KOPT-K1 (cell line): Measurements from ENCODE around the gene HIP1.

Experiments
- H3K27ac ChIP-seq: fragments of 200-600 bp; sonication (generic); 2 replicates; pipeline ENCODE4 v1.5.1; 2016; ENCODE audit warnings: antibody characterized with exemption, mild to moderate bottlenecking, low read depth, low read length; ENCODE audit not compliant: poor library complexity, severe bottlenecking
- H3K36me3 ChIP-seq: fragments of 200-600 bp; sonication (generic); 2 replicates; pipeline ENCODE4 v1.5.1; 2017; ENCODE audit warnings: antibody characterized with exemption, mild to moderate bottlenecking, low read length, moderate library complexity; ENCODE audit not compliant: insufficient read depth
- H3K9me3 ChIP-seq: fragments of 200-600 bp; sonication (generic); 2 replicates; pipeline ENCODE4 v1.5.1; 2017; ENCODE audit warnings: antibody characterized with exemption, low read length, mild to moderate bottlenecking; ENCODE audit not compliant: insufficient read depth, poor library complexity, severe bottlenecking

The HIP1 gene

GRCh38 chr7:75756991-75757676 is 18.4 kb upstream of the HIP1 start:
- Histone ChIP-seq H3K9me3 (no peaks in the 10 kb centered on the region), H3K27ac (no peak overlapping the region), H3K36me3 (no peaks in the 10 kb centered on the region)

- H3K36me3 ChIP-seq, result no peaks in the 10 kb centered on the region
- no peak overlapping the region for H3K27ac ChIP-seq
- no peaks in the 10 kb centered on the region for H3K9me3 ChIP-seq
Measured at GRCh38 chr7:75756206-75756990, 17.7 kb upstream of the HIP1 start.

- no peaks in the 10 kb centered on the region for H3K36me3 ChIP-seq
- no peaks in the 10 kb centered on the region for H3K9me3 ChIP-seq
- no peak overlapping the region for H3K27ac ChIP-seq
Measured at GRCh38 chr7:75743455-75743859, 4.7 kb upstream of the HIP1 start.

- H3K27ac ChIP-seq, result no peak overlapping the region
- H3K9me3 ChIP-seq, result no peaks in the 10 kb centered on the region
- no peaks in the 10 kb centered on the region for H3K36me3 ChIP-seq
Measured at GRCh38 chr7:75740846-75741497, 2.2 kb upstream of the HIP1 start.

- no peak overlapping the region for H3K27ac ChIP-seq
- H3K9me3 ChIP-seq, result no peaks in the 10 kb centered on the region
Measured at GRCh38 chr7:75739796-75740672, 1.3 kb upstream of the HIP1 start.

GRCh38 chr7:75738975-75739795 is 444 bp upstream of the HIP1 start:
- Histone ChIP-seq H3K36me3 (no peaks in the 10 kb centered on the region), H3K9me3 (no peaks in the 10 kb centered on the region), H3K27ac (peak overlapping the region; percentile 34)

More at GRCh38 chr7:75739796-75740672, 1.3 kb upstream of the HIP1 start:
- no peaks in the 10 kb centered on the region for H3K36me3 ChIP-seq

GRCh38 chr7:75737856-75738603 is 711 bp downstream of the HIP1 start:
- H3K36me3 ChIP-seq, result no peaks in the 10 kb centered on the region
- H3K9me3 ChIP-seq, result no peaks in the 10 kb centered on the region
- peak overlapping the region; percentile 34 for H3K27ac ChIP-seq

- H3K9me3 ChIP-seq, result no peaks in the 10 kb centered on the region
- no peaks in the 10 kb centered on the region for H3K36me3 ChIP-seq
- H3K27ac ChIP-seq, result no peak overlapping the region
Measured at GRCh38 chr7:75735581-75736350, 3.0 kb downstream of the HIP1 start.

- Histone ChIP-seq H3K9me3 (no peaks in the 10 kb centered on the region), H3K36me3 (no peaks in the 10 kb centered on the region), H3K27ac (no peak overlapping the region)
Measured at GRCh38 chr7:75734586-75735458, 3.9 kb downstream of the HIP1 start.

- Histone ChIP-seq H3K27ac (no peak overlapping the region), H3K9me3 (no peaks in the 10 kb centered on the region), H3K36me3 (no peaks in the 10 kb centered on the region)
Measured at GRCh38 chr7:75732764-75733630, 5.7 kb downstream of the HIP1 start.

- Histone ChIP-seq H3K36me3 (no peaks in the 10 kb centered on the region), H3K9me3 (no peaks in the 10 kb centered on the region), H3K27ac (no peak overlapping the region)
Measured at GRCh38 chr7:75732016-75732521, 6.7 kb downstream of the HIP1 start.
